LNCAP (cell line): Measurements from ENCODE around the gene TSC22D2.

Source experiments
- TF ChIP-seq, protein P1 (sequence below): fragments of 450-650 bp; IDR thresholded peaks from 2 replicates; pipeline ENCODE4 v1.5.1; 2017; ENCODE audit warnings: mild to moderate bottlenecking

TSC22D2 gene

GRCh38 chr3:150480877-150481276 lies 72.8 kb downstream of the TSC22D2 start:
- TF ChIP-seq, protein P1, sequence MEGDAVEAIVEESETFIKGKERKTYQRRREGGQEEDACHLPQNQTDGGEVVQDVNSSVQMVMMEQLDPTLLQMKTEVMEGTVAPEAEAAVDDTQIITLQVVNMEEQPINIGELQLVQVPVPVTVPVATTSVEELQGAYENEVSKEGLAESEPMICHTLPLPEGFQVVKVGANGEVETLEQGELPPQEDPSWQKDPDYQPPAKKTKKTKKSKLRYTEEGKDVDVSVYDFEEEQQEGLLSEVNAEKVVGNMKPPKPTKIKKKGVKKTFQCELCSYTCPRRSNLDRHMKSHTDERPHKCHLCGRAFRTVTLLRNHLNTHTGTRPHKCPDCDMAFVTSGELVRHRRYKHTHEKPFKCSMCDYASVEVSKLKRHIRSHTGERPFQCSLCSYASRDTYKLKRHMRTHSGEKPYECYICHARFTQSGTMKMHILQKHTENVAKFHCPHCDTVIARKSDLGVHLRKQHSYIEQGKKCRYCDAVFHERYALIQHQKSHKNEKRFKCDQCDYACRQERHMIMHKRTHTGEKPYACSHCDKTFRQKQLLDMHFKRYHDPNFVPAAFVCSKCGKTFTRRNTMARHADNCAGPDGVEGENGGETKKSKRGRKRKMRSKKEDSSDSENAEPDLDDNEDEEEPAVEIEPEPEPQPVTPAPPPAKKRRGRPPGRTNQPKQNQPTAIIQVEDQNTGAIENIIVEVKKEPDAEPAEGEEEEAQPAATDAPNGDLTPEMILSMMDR: no peak

DNA sequence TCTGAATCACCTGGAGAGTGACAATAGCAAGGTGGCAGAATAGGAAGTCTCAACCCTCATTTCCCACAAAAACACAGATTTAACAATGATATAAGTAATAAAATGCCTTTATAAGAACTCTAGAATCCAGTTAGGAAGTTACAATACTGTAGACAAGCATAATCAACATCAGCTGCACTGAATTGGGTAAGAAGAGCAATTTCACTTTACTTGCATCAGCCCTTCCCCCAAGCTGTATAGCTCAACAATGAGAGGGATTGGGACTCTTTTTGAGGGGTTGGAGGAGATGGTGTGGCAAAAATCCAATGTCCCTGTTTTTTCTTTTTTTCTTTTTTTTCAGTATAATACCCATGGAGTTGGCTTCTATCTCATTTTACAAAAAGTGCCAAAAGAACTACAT lies 75.1 kb downstream of the TSC22D2 start:
- TF ChIP-seq, protein P1: no peak

- TF ChIP-seq, protein P1: no peak
Measured at GRCh38 chr3:150484410-150484809, 76.3 kb downstream of the TSC22D2 start.

GRCh38 chr3:150488867-150489266 lies 80.8 kb downstream of the TSC22D2 start:
- TF ChIP-seq, protein P1: no peak

DNA sequence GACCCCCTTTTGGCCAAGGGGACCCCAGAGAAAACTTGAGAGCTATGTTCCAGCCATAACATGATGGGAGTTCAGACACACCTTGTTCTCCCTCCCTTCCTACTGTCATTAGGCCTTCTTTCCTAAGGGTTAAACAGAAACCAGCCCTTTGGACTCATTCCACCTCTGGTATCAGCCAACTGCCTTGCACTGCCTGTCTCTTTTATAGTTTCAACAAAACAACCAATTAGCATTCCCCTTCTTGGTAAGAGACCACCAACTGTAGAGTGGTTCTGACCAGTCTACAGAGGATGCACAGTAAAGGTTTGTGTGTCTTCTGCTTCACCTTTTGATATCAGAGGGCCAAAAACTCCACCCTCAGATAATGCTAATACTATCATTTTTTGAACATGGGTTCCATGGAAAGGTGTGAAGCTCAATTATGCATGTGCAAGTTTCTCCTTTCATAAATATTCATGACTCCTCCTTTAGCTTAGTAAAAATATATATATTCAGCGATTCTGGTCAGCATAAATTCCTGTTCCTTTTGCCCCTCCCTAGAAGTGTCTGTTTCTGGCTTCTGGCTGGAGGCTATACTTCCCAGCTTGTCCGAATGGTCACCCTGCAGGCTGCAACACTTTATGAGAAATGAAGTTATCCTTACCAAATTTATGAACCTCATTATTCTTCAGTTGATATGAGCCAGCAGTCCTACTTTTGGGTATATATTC lies 82.3 kb downstream of the TSC22D2 start:
- TF ChIP-seq, protein P1: no peak

- TF ChIP-seq, protein P1: no peak
Measured at GRCh38 chr3:150494411-150494977, 86.4 kb downstream of the TSC22D2 start.

- TF ChIP-seq, protein P1: no peak
Measured at GRCh38 chr3:150495149-150495548, 87.1 kb downstream of the TSC22D2 start.
